HepG2 (cell line): ENCODE data around the gene EZH1. TPM values are rescaled to one million over a fixed set of nuclear protein-coding genes. Genes with fewer than 3 reads are reported as not detected.

Experiments used
- ARID4A ChIP-seq: sonication (generic); formaldehyde crosslinking; IDR thresholded peaks from 2 replicates; pipeline ENCODE4 v1.5.0; 2020; ENCODE audit warnings: mild to moderate bottlenecking, missing genetic modification reagents, borderline replicate concordance
- EP300 ChIP-seq, 3 experiments: sonication (generic) in 1 of 3; formaldehyde crosslinking in 1 of 3; IDR thresholded peaks; 2 replicates each; pipeline versions ENCODE4 v1.5.1 to v1.6.1; 2011 to 2020; ENCODE audit warnings: low read depth in 2 of 3, low read length in 2 of 3, borderline replicate concordance in 1 of 3, improper control_type of control experiment in 1 of 3, mild to moderate bottlenecking in 1 of 3, missing genetic modification reagents in 1 of 3, moderate library complexity in 1 of 3
- HIC2 ChIP-seq: sonication (generic); formaldehyde crosslinking; IDR thresholded peaks from 2 replicates; pipeline ENCODE4 v1.9.0; 2022; ENCODE audit warnings: low read depth, missing genetic modification reagents
- HNF4A ChIP-seq: sonication (generic); formaldehyde crosslinking; IDR thresholded peaks from 2 replicates; pipeline ENCODE4 v1.4.0; 2020; ENCODE audit warnings: missing genetic modification reagents
- KDM4B ChIP-seq: sonication (generic); formaldehyde crosslinking; IDR thresholded peaks from 2 replicates; pipeline ENCODE4 v1.4.0; 2020; ENCODE audit warnings: missing genetic modification reagents
- MAZ ChIP-seq, 2 experiments: sonication (generic) in 1 of 2; formaldehyde crosslinking in 1 of 2; IDR thresholded peaks; 2 replicates each; pipeline versions ENCODE4 v1.5.0 to v1.6.1; 2012 to 2020; ENCODE audit warnings: low read depth in 2 of 2, mild to moderate bottlenecking in 2 of 2, borderline replicate concordance in 1 of 2, improper control_type of control experiment in 1 of 2, low read length in 1 of 2, missing genetic modification reagents in 1 of 2, moderate library complexity in 1 of 2
- PBX3 ChIP-seq: sonication (generic); formaldehyde crosslinking; IDR thresholded peaks from 2 replicates; pipeline ENCODE4 v1.8.1; 2023; ENCODE audit warnings: missing genetic modification reagents, inconsistent platforms, borderline replicate concordance
- REXO4 ChIP-seq: sonication (generic); formaldehyde crosslinking; IDR thresholded peaks from 2 replicates; pipeline ENCODE4 v1.8.0; 2022; ENCODE audit warnings: missing genetic modification reagents, mild to moderate bottlenecking, borderline replicate concordance
- RFXANK ChIP-seq: IDR thresholded peaks from 2 replicates; pipeline ENCODE4 v1.6.1; 2016
- SIN3A ChIP-seq: IDR thresholded peaks from 2 replicates; pipeline ENCODE4 v1.6.1; 2011; ENCODE audit warnings: low read depth, mild to moderate bottlenecking, control low read depth, low read length, borderline replicate concordance
- SP5 ChIP-seq: IDR thresholded peaks from 2 replicates; pipeline ENCODE4 v1.6.1; 2016; ENCODE audit warnings: low read depth, borderline replicate concordance
- ZBTB4 ChIP-seq: sonication (generic); formaldehyde crosslinking; IDR thresholded peaks from 2 replicates; pipeline ENCODE4 v1.4.0; 2020; ENCODE audit warnings: missing genetic modification reagents, mild to moderate bottlenecking, borderline replicate concordance
- ZKSCAN8 ChIP-seq: IDR thresholded peaks from 2 replicates; pipeline ENCODE4 v1.6.1; 2016; ENCODE audit warnings: borderline replicate concordance, missing genetic modification reagents, missing compliant biosample characterization
- ZNF546 ChIP-seq: sonication (generic); formaldehyde crosslinking; conservative IDR thresholded peaks from 2 replicates; pipeline ENCODE4 v1.8.1; 2023; ENCODE audit warnings: mild to moderate bottlenecking, missing genetic modification reagents
- polyA plus RNA-seq, 8 experiments: library from polyadenylated mRNA; depleted of rRNA in 3 of 8; stranded (reverse) in 7 of 8; unstranded in 1 of 8; fragments of >200 nt; fragmentation: Illumina TruSeq in 4 of 8; extraction: Trizol in 4 of 8; gene quantifications; 2 replicates each; pipeline versions ENCODE4 v1.2.1 to v1.2.3, GENCODE V29; 2011 to 2016; ENCODE audit warnings: low read depth in 4 of 8, missing spikeins in 1 of 8, mixed read lengths in 1 of 8; ENCODE audit not compliant: insufficient read depth in 1 of 8
- total RNA-seq, 5 experiments: library from RNA; depleted of rRNA; stranded (reverse); fragments of >200 nt; fragmentation: Illumina TruSeq; extraction: Trizol; gene quantifications; 2 replicates each; pipeline ENCODE4 v1.2.3, GENCODE V29; 2016; ENCODE audit warnings: low read depth in 1 of 5

The EZH1 gene
- total and polyA plus RNA-seq, 2 of the 13 experiments (the other 11 are each of a cell fraction or from before 2014, with no cell fraction given) = 11.6 to 24.0 TPM

GRCh38 chr17:42676424-42677011 is 68.3 kb downstream of the EZH1 start, which contains the start of gene PLEKHH3 (continued):
- no peak; the same call in 1 of the 2 replicates for TF ChIP-seq MAZ (IDR thresholded peaks at IDR 0.05; ENCODE audit: borderline replicate concordance, low read depth, low read length)
- peak; percentile 36; the same call in 1 of the 2 replicates for TF ChIP-seq MAZ (CRISPR knock-in tag; IDR thresholded peaks at IDR 0.05; ENCODE audit: low read depth)
- peak; percentile 40; the same call in 1 of the 2 replicates for TF ChIP-seq HIC2
- TF ChIP-seq ZNF546 (CRISPR knock-in tag) = 0 out of 2 replicates have a peak, but pooled peaks have one; percentile 8
- TF ChIP-seq ZBTB4 (CRISPR knock-in tag) = no peak
- TF ChIP-seq EP300 (IDR thresholded peaks at IDR 0.05; ENCODE audit: low read depth in 2 of 2, low read length in 2 of 2) = no peak
- no peak; the same call in 1 of the 2 replicates for TF ChIP-seq EP300 (CRISPR knock-in tag; IDR thresholded peaks at IDR 0.05; ENCODE audit: borderline replicate concordance)
- no peak for TF ChIP-seq PBX3 (CRISPR knock-in tag)
- peak; percentile 75; the same call in 1 of the 2 replicates for TF ChIP-seq ARID4A (CRISPR knock-in tag)
- TF ChIP-seq SP5 = no peak
- no peak for TF ChIP-seq ZKSCAN8 (CRISPR knock-in tag)
- TF ChIP-seq REXO4 (CRISPR knock-in tag) = no peak
- TF ChIP-seq KDM4B (CRISPR knock-in tag) = no peak
- no peak; the same call in none of the 2 replicates for TF ChIP-seq HNF4A (CRISPR knock-in tag)
- TF ChIP-seq SIN3A = peak; percentile 88; the same call in 1 of the 2 replicates
- TF ChIP-seq RFXANK (CRISPR knock-in tag) = no peak
